HT1080 (cell line): Measurements from ENCODE around the gene HOXA10. TPM values are rescaled to one million over a fixed set of nuclear protein-coding genes. Genes with fewer than 3 reads are reported as not detected.

Experiments used
- DNase-seq: peaks from one replicate; pipeline ENCODE4 v3.0.0-alpha.2; 2015; ENCODE audit warnings: low read depth
- total RNA-seq: library from RNA; depleted of rRNA; stranded (reverse); fragments of >200 nt; shearing (Covaris generic); gene quantifications from 2 replicates; pipeline ENCODE4 v1.2.3, GENCODE V29; 2014

Gene HOXA10
- total RNA-seq, 1 experiment from 2014 or later: 29.3 TPM

GRCh38 chr7:27168265-27168947, 5.7 kb downstream of the HOXA10 start:
- peak; percentile 71 for DNase-seq

- DNase-seq: peak; percentile 49
These were observed 6.2 kb downstream of the HOXA10 start for GRCh38 chr7:27167916-27168264.

DNA sequence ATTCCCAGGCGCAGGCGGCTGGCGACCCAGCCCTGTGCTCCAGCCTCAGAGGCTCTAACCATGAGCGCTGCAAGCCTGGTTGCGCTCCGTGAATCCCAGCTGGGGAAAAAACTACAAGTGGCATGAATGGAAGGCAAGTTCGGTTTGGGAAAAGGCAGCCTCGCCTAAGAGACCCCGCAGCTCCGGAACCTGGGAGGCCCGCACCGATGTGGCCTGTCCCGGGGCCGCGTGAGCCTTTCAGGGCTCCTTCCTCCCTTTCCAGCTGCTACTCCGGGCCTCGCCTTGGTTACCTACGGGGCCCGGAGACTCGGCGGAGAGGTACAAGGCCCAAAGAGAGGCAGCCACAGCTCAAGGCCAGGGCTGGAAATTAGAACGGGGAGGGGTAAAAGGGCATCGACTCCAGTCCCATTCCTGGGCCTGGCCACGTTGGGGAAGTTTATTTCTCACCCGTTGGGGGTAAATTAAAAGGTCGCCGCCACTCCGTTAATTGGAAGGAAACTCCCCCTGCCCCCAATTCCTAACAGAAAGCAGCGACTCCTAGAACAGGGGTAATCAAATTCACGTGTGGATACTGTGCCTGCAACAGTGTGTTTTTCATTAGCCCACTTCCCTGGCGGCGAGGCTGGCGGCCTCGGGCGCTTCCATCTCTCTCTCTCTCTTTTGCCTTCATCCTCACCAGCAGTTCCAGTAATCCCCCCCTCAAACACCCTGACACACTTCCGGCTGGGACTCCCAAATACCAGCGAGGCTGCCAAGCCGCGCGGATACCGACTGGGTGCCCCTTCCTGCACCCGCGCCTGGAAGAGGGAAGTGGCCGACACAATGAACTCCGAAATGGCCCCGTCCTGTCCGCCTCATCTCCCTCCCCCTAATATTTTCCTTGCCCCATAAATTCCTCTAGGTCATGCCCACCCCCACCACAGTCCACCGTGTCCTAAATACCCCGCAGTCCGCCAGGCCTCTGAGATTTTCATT, 7.3 kb downstream of the HOXA10 start:
- DNase-seq: peak; percentile 82

DNA sequence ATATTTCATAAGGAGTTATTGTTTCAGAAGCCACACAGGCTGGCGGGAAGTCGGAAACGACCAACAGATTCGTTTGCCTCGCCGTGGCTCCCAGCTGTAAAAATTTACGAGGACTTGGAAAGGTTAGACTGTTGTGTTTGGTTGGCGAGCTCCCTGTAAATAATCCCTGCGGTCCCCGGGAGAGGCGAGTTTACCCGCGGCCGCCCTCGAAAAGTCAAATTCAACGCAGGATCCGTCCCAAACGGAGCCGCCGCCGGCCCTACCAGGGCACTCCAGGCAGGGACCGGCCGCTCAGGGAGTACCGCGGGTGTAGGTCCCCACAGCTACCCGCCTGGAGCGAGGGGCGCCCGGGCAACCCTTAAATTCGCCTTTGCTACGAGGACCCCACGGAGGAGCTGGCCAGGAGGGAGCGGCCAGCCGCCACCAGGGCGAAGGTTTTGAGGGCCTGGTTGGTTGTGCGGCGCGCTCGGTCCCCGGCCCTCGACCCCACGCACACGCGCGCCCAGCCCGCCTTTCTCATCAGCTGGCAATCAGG, 8.1 kb downstream of the HOXA10 start:
- no peak for DNase-seq

DNA sequence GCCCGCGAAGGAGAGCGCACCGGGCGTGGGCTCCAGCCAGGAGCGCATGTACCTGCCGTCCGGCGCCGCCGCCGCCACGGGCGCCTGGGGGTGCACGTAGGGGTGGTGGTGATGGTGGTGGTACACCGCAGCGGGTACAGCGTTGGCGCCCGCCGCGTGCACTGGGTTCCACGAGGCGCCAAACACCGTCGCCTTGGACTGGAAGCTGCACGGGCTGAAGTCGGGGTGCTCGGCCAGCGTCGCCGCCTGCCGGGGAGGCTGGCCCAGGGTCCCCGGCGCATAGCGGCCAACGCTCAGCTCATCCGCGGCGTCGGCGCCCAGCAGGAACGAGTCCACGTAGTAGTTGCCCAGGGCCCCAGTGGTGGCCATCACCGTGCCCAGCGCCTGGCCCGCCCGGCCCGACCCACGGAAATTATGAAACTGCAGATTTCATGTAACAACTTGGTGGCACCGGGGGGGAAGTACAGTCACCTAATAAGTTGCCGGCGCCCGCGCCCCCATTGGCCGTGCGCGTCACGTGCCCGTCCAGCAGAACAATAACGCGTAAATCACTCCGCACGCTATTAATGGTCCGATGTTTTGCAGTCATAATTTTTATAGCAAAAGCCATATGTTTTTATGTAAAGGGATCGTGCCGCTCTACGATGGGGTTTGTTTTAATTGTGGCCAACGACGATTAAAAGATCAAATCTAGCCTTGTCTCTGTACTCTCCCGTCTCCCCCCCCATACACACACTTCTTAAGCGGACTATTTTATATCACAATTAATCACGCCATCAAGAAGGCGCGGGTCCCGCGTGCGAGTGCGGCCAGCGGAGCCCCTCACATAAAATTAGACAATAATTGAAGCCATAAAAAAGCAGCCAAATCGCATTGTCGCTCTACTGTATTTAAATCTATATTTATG, 8.8 kb downstream of the HOXA10 start, which contains the start of gene HOXA9:
TSS of gene HOXA9 (minus strand) at position 449 of the 907 bp plus-strand sequence. CDS start at position 369, 80 bp downstream.
- peak; percentile 87 for DNase-seq

- peak; percentile 56 for DNase-seq
These were observed 9.6 kb downstream of the HOXA10 start for GRCh38 chr7:27164367-27165088.

DNA sequence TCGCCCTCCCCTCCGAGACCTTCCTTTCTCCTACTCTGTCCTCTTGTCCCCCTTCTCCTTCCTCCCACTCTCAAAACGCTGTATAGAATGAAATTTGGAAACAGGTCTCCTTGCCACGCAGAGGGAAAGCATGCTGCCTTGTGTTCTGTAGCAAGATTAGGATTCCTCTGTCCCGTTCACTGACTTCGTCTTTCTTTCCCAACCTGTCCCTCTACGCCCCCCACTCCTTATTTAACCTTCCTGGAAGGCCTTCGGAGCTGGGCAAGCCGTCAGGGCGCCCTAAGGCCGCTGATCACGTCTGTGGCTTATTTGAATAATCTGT, 10.1 kb downstream of the HOXA10 start:
- no peak for DNase-seq

DNA sequence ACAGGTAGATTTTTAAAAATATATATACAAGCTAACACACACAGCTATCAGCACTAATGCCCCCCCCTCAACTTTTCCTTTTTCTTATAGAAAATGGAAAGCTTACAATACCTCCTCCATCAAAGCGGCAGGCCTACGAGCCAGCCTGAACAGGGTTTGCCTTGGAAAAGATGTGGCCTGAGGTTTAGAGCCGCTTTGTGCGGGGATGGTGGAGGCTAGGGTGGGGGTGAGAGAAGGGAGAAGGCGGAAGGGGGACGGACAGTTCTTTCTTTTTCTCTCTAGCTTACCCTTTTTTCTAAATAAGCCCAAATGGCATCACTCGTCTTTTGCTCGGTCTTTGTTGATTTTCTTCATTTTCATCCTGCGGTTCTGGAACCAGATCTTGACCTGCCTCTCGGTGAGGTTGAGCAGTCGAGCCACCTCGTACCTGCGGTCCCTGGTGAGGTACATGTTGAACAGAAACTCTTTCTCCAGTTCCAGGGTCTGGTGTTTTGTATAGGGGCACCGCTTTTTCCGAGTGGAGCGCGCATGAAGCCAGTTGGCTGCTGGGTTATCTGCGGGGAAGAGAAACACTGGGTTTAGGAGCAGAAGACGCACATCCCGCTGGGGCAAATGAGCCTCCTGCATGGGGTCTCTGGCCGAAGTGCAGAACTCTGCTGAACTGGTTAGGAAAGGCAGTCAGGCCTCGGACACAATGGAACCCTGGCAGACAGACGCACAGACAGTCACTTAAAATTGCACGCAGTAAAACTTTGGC, 10.7 kb downstream of the HOXA10 start:
- DNase-seq: peak; percentile 23

DNA sequence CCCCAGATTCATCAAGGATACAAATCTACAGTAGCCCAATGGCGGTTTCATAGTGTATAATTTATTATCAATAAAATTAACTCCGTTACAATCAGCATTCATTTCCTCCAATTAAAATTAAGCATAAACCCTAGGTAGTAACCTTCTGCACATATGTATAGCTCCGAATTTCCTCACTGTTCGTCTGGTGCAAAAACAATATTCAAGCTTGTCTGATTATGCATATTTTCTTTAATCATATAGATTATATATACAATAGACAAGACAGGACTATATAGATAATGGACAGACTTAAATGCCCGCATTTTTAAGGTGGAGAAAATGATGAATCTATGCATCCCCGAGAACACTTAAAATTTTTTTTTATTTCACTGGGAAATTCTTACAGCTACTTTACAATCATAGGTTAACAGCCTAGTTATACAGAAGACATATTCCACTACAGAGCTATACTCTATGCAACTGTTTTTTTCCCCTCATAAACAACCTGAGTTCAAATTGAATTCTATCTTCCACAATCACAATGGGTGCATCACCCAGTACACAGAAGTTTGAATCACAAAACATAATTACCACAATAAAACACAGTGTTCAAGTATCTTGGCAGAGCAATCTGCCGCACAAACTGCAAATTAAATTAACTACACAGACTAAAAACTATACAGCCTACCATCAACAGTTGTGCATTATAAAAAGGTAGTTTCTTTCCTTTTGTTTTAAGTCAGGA, 11.4 kb downstream of the HOXA10 start:
- DNase-seq: no peak

- no peak for DNase-seq
These were observed 12.2 kb downstream of the HOXA10 start for GRCh38 chr7:27161721-27162560.

- peak; percentile 11 for DNase-seq
These were observed 12.9 kb downstream of the HOXA10 start for GRCh38 chr7:27161214-27161720.

DNA sequence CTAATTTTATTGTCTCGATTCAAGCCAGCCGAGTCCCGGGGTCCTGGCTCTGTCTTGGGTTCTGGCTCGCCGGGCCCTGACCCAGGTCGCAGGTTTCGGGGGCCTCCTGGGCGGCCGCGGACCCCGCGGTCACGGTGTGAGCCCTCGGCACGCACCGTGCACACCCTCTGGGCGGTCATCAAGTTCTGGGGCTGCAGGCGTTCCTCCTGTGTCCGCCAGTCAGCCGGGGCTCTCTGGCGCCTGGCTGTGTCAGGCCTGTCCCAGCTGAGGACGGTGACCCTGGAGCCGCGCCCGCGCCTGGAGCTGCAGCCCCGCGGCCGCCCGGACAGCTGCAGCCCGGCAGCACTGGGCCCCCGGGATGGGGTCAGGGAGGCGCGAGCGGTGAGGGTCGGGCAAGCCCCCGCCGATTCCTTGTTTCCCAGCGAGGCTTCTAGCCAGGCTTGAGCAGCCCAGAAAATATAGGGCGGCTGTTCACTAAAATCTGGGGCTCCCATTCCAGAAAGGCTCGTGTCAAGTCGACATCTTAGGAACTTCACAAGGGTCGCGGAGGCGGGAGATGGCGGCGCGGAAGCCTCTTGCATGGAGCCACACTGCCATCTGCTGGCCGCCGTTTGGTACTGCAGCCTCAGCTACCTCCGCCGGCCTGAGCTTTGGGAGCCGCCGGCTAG, 13.4 kb downstream of the HOXA10 start:
- peak; percentile 77 for DNase-seq

DNA sequence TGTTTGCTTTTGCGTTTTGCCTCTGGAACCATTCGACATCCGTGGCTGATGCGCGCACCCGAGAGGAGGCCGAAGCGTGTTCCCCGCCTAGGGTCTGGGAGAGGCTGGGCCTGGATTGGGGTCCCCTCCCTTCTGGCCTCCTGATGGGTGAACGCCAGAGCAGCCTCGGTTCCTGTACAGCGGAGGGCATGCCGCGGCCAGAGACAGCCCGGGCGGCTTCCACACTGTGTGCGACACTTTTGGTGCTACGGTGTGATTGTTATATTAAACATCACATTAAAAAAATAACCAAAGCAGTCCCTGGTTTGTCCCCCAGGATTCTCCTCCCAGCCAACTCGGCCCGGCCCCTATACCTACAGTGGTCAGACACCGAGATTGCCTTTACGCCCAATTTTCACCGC, 14.0 kb downstream of the HOXA10 start:
- no peak for DNase-seq

DNA sequence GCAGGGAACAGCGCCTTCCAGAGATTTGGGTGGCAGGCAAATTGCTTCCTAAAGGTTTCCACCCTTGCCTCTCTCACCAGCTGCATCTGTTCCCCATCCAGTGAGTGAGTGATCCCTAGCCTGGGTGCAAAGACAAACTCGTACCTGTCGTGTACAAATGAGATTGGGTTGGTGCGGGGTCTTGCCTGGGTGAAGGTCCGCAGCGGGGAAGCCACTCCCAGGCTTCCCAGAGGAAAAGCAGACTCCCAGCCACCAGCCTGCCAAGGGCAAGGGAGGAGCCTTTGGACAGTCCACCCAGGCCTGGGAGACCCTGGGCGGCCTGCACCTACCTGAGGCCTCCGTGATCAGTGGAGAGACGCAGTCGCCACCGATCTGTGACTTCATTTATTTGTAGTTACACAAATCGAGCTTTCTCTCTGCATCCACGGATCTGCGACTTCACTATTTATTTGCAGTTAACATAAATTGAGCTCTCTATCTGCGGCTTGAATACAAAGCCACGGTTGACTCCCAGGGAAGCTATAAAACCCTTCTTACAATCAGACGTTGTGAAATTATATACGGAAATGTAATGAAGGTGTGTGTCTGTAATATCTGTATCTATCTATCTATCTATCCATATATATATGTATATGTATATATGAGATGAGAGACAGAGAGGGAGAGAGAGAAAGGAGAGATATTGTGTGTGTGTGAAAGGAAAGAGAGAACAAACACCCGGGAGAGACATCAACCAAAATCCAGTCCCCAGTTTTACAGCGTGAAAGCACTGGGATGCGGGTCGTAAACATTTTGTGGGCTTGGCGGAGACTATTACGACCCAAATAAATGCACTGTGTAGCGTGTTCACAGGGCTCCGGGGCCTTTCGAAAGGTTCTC, 14.6 kb downstream of the HOXA10 start:
- DNase-seq: no peak

DNA sequence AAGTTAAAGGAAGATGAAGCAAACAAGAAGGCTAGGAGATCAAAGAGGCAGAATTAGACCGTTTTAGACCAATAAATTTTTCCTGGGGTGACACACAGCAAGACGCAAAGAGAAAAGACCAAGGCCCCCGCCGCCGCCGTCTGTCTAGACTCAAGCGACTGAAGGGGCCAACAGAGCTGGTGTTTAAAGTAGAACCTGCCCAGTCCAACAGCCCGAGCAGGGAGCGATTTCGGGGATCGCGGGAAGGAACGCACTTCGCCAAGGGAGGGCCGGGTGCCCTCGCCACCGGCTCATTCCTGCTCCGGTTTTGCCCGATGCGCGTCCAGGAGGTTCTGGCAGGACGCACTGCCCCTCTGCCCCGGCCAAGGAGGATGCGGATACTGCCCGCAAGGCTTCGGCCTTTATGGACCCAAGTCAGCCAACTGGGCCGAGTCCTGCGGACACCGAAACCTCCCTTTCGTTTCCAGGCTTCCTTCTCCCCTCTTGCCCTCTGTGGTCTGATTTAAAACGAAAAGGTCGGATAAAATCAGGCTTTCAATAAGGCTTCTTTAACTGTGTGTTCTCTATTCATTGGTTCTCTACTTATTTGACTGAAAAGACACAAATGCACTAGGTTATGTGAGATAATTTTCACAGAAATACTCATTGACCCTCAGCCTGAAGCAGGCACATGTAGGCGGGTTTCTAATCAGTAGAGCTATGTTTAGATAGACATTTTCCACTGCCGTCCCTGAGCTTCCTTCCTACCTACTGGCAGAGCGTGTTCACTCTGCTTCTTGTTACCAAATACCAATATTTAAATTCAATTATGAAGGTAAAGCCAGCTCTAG, 15.5 kb downstream of the HOXA10 start:
- DNase-seq: no peak
